Stimulated activated CD8-positive, alpha-beta memory T cell treated with anti-CD3 and anti-CD28 coated beads, Interleukin-7, amount 100 ng/mL, for 24 hours (primary cell): ENCODE measurements around the gene ZNF462.
"Not testable (repeated sequence)": the region's sequence is repeated elsewhere in the genome, so short reads cannot be mapped to it uniquely, and the experiment has no call there.

Experiments used
- DNase-seq: peaks from one replicate; pipeline ENCODE4 v3.0.0-alpha.2; 2020; ENCODE audit warnings: low read depth

The ZNF462 gene

DNA sequence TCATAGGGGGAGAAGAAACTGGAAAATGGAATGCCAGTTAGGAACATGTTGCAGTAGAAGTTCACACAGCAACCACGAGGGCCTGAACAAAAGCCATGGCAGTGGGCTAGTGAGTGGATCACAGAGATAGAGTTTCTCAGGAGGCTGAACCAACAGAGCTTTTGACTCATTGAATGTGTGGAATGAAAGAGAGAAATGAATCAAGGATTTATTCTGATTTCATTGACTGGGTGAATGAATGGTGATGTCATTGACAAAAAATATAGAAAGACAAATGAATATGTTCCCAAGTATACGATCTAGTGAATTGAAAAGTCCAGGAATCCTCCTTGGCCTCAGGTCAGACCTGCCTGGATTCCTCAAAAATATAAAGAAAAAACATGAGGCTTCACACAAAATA is 99.2 kb downstream of the ZNF462 start:
- DNase-seq: no peak

- DNase-seq: no peak
These were observed 99.8 kb downstream of the ZNF462 start for GRCh38 chr9:106962615-106963363.

- DNase-seq: no peak
These were observed 100.7 kb downstream of the ZNF462 start for GRCh38 chr9:106963684-106964083.

DNA sequence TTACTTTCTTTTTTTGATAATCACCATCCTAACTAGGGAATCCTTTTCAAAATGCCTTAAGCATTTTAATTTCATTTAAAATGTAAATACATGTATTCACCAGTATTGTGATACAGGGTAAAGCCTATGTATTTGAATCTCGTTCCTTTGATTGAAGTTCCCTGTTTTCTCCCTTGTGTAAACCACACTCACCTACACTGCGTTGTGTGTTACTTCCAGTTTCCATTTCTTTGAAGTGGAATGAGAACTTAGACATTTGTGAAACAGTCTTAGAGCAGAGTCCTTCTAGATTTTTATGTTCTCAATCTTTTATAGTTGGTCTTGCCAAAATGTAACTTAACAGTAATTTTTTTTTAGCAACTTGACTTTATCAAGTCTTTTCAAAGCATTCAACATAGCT is 101.4 kb downstream of the ZNF462 start:
- no peak for DNase-seq

DNA sequence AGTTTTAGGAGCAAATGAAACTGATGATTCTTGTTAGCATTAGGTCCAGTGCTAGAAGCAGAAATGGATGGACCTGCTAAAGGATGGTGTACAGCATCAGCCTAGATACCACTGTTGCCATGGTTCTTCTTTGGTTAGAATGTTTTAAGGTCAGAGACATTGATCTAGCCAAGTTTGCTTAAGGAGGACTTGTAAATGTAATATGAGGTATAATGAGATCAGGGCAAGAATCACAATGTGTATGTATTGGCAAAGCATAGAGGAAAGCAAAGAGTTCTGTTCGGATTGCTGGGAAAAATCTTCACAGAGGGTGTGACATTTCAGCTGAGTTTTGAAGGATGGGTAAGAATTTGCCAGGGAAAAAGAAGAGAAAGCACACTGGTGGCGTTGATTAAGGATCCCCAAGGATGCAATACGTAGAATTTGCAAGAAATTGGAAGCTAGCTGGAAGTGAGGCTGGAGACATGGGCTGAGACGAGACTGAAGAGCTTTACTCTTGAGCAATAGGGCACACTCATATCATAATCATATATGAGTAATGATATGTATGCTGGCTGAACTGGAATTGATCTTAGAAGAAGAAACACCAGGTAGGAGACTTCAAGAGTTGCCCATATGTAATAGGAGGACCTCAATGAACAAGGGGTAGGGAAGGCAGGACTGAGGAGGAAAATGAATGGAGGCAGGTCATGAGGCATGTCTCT is 102.0 kb downstream of the ZNF462 start:
- DNase-seq: no peak

DNA sequence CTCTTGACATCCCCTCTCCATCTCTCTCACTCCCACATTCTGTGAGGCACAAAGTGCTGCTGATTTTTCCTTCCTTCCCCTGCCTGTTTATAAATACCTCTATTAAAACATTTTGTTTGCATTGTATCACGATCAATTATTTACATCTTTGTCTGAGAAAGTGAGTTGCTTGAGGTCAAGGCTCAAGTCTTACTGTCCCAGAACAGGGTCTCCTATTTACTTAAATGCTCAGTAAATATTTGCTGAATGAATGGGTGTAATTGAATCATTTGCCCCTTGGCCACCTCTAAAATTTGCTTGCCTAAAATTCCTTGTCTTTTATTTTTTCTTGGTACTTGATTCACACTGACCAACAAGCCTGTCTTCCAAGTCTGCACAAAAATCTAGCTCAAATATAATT is 103.5 kb downstream of the ZNF462 start:
- DNase-seq: no peak

DNA sequence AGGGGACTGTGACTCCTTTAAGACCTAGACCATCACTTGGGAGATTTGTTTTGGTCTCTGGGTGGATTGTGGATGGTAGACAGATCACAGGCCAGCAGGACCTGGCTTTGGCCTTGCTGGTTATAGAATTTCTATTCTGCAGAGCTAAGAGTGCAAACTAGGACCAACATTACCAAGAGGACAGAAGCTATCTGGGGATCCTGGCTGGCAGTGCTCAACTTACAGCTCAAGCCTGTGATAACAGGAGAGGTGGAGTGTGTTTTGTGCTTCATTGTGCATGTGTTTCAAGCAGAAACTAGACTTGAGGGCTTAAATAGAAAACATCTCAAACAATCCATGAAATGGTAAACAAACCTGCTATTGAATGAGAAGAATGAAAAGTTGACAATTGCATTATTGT is 106.7 kb downstream of the ZNF462 start:
- no peak for DNase-seq

GRCh38 chr9:106970219-106970975 is 107.4 kb downstream of the ZNF462 start:
- no peak for DNase-seq

DNA sequence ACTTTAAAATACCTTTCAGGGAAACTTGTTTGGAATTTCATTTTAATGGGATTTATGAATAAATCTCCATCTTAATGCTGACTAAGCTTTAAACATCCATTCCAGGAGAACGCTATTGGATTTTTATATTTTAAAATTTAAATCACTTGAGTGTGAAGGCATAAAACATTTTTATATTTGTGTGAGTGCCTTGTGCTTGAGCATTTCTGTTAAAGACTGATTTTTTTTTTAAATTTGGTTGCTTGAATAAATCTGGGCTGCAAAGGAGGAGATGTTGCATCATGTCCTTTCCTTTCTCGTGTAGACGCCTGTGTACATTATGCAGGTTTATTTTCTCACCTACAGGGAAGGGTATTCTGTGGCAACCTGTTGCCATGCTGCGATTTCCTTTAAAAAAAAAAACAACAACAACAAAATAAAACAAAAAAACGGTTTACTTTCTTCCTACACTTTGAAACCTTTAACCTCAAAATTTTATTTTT is 108.1 kb downstream of the ZNF462 start:
- no peak for DNase-seq

DNA sequence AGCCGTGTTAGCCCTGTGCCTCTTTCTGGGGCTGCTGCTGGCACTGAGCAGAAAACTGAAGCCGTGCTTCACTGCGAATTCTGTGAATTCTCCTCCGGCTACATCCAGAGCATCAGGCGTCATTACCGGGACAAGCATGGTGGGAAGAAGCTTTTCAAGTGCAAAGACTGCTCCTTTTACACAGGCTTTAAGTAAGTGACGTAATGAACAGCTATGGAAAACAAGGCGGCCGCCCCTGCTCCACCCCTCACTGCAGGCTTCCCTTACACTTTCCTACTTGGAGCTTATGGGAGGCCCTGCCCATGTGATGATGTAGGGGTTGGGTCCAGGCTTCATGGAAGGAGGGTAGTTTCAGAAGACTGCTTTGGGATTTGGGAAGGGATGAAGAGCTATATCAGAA is 109.1 kb downstream of the ZNF462 start:
- DNase-seq: no peak

DNA sequence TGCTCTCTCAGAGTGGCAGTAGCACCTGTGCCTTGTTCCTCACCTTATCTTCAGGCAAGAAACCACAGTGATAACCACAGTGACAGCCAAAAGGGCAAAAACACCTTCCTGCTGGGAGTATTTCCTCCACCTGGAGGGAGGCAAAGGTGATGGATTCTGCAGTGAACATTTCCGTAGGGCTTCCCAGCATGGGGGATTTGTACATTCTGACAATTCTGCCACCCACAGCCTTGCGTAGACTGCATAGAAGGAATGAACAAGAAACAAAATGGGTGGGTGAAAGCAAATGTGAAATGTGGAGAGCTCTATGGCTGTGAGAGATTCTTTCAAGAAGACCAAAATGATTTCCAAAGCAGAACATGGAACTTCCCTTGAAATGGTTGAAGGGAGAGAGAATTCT is 111.4 kb downstream of the ZNF462 start:
- no peak for DNase-seq

DNA sequence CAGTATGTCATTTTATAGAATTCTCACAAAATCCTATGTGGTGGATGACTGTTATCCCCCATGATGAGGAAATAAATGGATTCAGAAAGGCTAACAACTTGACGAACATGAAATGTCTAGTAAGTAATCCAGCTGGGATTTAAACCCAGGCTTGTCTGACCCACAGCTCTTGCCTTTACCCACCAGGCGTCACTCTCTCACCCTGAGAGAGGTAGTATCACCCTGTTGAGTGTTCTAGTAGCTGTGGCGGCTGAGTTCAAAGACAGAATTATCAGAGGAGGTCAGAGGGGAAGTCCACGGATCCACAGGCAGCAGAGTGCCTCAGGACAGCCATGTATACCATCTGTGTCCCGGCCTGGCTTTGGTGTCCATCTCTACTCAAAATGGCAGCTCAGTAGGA is 113.8 kb downstream of the ZNF462 start:
- no peak for DNase-seq

DNA sequence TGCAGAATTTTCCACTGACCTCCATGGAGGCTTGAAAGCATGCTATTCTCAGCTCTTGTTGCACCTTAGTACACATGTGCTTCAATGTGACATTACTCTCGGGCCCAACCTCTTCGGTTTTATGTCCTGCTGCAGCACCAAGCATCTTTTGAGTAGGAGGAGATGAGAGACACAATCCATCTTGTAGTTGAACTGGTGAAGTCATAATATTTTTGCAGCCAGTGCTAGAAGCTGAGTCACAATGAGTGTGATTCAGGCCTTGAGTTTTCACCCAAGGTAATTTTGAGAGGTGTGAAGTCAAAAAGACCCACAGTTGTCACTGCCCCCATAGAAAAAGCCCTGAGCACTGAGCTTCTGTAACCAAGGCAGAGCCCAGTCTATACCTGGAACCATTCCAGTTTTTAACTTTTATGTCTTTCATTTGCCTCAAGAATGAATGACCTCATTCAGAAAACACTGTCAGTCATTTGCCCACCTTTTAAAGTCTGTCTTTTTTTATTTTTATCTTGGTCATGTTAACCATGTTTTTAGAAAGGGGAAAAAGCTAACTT is 117.7 kb downstream of the ZNF462 start:
- no peak for DNase-seq

DNA sequence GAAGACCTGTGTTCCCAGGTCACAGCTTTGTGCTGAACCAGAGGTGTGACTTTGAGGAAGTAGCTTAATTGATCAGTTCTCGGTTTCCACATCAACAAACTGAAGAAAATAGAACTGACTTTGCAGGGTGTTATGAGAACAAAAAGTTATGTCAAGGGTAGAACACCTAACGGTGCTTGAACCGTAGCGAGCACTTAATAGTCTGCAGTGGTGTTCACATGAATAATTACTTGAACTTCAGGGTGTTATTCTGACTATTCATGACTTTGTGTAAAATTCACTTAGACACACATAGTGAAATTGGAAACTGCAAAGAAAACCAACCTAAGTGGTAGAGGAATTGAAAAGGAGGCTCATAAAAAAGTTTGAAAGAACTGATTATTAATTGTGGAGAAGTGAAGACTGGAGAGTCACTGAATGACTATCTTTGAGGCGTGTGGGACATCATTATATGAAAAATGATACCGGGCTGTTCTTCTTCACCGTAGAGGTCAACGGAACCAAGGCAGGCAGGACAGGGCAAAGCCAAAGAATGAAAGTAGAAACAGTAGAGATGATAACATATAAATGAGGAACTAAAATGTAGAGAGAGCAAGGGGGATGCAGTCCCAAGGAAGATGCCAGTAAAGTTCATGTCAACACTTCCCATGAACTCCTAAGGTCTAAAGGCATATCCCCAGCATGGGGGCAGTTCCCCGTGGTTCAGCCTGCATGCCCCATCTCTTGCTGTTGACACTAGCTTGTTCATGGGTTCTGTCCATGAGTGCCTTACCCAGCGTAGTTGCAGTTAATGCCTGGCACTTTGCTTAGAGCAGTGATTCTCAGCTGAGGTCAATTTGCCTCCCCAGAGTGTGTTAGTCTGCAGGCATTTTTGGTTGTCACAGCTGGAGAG is 118.7 kb downstream of the ZNF462 start:
- DNase-seq: no peak

DNA sequence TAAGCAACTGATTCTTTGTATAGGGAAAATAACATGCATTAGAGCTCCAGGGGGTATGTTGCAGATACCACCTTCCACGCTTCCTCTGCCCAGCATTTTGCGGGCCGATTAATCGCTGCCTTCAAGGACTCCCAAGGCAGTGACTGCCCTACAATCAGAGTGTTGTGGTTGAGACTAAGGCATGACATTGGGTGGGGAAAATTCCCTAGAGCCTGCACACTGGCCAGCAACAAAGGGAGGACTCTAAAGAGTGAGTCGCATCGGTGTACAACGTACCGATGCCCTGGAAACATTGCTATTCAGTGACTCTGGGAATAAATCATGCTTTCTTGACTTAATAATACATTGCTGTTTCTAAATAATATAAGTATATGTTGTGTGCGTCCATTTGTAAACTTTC is 119.7 kb downstream of the ZNF462 start:
- DNase-seq: no peak

- DNase-seq: no peak
These were observed 120.4 kb downstream of the ZNF462 start for GRCh38 chr9:106983346-106983745.

- not testable (repeated sequence) for DNase-seq
These were observed 126.9 kb downstream of the ZNF462 start for GRCh38 chr9:106989904-106990303.

- DNase-seq: no peak
These were observed 129.2 kb downstream of the ZNF462 start for GRCh38 chr9:106992186-106992585.

- no peak for DNase-seq
These were observed 130.6 kb downstream of the ZNF462 start for GRCh38 chr9:106993603-106994002.

DNA sequence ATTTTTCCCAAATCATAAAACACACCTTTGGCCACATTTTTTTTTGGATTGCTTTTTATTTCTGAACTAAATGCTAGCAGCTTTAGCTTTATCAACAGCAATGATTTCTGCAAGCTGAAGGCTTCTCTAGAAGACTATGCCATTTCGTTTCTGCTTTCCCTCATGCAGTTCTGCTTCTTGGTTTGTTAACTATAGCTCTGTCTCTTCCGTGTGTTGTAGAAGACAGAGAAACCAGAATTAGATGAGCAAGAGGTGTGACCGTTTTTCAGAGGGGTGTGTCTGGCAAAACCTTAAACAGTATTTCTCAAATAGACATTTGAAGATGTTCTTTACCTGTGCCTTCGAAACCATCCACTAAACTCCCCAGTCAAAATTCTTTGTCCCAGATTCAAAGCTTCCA is 131.5 kb downstream of the ZNF462 start:
- DNase-seq: no peak

DNA sequence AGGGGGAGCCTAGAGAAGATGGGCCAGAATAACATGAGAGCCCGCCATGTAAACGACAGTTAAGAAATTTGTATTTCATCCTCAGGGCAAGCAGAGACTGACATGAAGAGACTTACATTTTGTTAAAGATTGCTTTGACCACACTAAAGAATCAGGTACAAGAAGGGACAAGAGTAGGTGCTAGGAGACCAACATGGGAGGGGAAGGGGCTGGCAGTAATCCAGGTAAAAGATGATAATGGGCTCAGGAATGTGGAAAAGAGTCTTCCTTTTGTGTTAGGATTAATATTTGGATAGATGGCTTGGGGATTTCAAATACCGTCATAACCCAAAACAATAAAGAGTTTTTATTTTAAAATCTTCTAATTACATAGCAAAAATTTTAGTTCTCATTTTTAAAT is 137.3 kb downstream of the ZNF462 start:
- no peak for DNase-seq

GRCh38 chr9:107005201-107005600 is 142.2 kb downstream of the ZNF462 start:
- no peak for DNase-seq
